ENCODE measurements around the gene ZNF385A.

DNA sequence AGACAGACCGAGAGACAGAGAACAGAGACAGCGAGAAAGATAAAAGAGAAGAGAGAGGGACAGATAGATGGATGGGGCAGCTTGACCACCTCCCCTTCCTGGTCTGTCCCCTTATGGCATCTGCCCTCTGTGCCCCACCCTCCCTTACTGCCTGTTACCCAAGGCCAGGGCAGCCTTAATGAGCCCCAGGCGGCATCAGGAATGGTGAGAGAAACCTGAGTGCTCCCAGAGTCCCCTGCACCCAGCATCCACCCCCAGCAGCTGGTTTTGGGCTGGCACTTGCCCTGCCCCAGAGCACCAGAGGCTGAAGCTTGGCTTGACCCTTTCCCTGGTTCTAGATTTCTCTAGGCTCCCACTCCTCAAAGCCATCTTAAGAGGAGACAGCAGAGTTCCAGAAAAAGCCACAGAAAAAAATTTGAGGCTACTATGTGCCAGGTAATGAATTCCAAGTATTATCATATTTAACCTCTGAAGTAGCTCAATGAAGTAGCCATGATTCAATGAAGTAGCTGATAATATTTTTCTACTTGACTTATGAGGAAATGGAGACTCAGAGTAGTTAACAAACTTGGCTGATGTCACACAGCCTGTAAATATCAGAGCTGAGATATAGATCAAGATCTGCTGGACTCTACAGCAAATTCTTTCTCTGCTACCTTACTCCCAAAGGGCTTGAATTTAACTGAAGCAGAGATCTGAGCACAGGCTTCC lies 2.0 kb upstream of the ZNF385A start:
- TF ChIP-seq, protein P1, sequence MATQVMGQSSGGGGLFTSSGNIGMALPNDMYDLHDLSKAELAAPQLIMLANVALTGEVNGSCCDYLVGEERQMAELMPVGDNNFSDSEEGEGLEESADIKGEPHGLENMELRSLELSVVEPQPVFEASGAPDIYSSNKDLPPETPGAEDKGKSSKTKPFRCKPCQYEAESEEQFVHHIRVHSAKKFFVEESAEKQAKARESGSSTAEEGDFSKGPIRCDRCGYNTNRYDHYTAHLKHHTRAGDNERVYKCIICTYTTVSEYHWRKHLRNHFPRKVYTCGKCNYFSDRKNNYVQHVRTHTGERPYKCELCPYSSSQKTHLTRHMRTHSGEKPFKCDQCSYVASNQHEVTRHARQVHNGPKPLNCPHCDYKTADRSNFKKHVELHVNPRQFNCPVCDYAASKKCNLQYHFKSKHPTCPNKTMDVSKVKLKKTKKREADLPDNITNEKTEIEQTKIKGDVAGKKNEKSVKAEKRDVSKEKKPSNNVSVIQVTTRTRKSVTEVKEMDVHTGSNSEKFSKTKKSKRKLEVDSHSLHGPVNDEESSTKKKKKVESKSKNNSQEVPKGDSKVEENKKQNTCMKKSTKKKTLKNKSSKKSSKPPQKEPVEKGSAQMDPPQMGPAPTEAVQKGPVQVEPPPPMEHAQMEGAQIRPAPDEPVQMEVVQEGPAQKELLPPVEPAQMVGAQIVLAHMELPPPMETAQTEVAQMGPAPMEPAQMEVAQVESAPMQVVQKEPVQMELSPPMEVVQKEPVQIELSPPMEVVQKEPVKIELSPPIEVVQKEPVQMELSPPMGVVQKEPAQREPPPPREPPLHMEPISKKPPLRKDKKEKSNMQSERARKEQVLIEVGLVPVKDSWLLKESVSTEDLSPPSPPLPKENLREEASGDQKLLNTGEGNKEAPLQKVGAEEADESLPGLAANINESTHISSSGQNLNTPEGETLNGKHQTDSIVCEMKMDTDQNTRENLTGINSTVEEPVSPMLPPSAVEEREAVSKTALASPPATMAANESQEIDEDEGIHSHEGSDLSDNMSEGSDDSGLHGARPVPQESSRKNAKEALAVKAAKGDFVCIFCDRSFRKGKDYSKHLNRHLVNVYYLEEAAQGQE (IDR thresholded peaks at IDR 0.05; ENCODE audit: insufficient read depth in 1 of 2, low read depth in 2 of 2, low read length in 2 of 2) = no peak
- TF ChIP-seq POLR2AphosphoS5 (IDR thresholded peaks at IDR 0.05; ENCODE audit: low read depth, low read length) (no peak), SIN3A (IDR thresholded peaks at IDR 0.05; ENCODE audit: borderline replicate concordance, insufficient read depth, low read length) (no peak), TAF1 (IDR thresholded peaks at IDR 0.05; ENCODE audit: borderline replicate concordance, insufficient read depth, low read length) (no peak), FOXP2 (optimal IDR thresholded peaks at IDR 0.05; ENCODE audit: borderline replicate concordance, extremely low read depth, extremely low read length, insufficient read depth) (no peak)

All from PFSK-1 (cell line).